ENCODE data around the gene DEDD2. TPM values are rescaled to one million over a fixed set of nuclear protein-coding genes. Genes with fewer than 3 reads are reported as not detected.

DEDD2 gene
- total and polyA plus RNA-seq, 10 of the 15 experiments (the other 5 are each of a cell fraction or from before 2014, with no cell fraction given), result 2.5 to 24.7 (median 17.6) TPM

- no TSS peak for BruUV-seq (replicated peaks)
- no peak overlapping the region for H3K4me3 ChIP-seq
- FAIRE-seq (no peak), ATAC-seq (no peak), DNase-seq (ENCODE audit: low read depth, low spot score) (no peak)
- WGBS (ENCODE audit: insufficient coverage, insufficient replicate concordance, low lambda C conversion rate, missing lambda C conversion rate), result 15% methylated on average over 5 of the region's 9 CpGs
- intact Hi-C loops (cut with micrococcal nuclease; ENCODE audit: unreplicated experiment), result no loop called here
- no peak overlapping the region for H3K9ac ChIP-seq (ENCODE audit: control insufficient read depth, insufficient read depth, low read length)
- peaks cover 9% of the 10 kb centered on the region for H3K4me1 ChIP-seq (ENCODE audit: control insufficient read depth, insufficient read depth, low read length)
- TF ChIP-seq NFIC (IDR thresholded peaks at IDR 0.05; ENCODE audit: low read depth, low read length) (no peak), EED (IDR thresholded peaks at IDR 0.05; ENCODE audit: low read depth) (no peak)
- RAD21 ChIA-PET (ENCODE audit: unreplicated experiment), result no interaction called here
- no peak overlapping the region for H2AFZ ChIP-seq (ENCODE audit: control insufficient read depth, low read depth, low read length)
- H4K20me1 ChIP-seq (ENCODE audit: control insufficient read depth, insufficient read depth), result no peaks in the 10 kb centered on the region; the same call in 1 of the 2 replicates
- no peaks in the 10 kb centered on the region for H3K9me3 ChIP-seq (replicated peaks; ENCODE audit: control insufficient read depth, insufficient read depth, low read length)
- H3K79me2 ChIP-seq (ENCODE audit: control insufficient read depth, insufficient read depth, low read length), result no peaks in the 10 kb centered on the region
- H3K4me2 ChIP-seq (ENCODE audit: control insufficient read depth, insufficient read depth), result no peak overlapping the region
- POLR2A ChIA-PET, result no interaction called here
- SMC1A ChIA-PET (ENCODE audit: uncharacterized antibody, unreplicated experiment), result no interaction called here
- no peak overlapping the region for H3K27ac ChIP-seq (ENCODE audit: control insufficient read depth, insufficient read depth)
- in situ Hi-C loops (cut with MboI), result no loop called here
- CTCF ChIA-PET, result no interaction called here
- peaks cover 0 to 2% of the 10 kb centered on the region in 2 experiments; a peak in 3 of 4 replicates for H3K27me3 ChIP-seq (replicated peaks in 1 of 2; ENCODE audit: control insufficient read depth in 2 of 2, insufficient read depth in 2 of 2, low read length in 1 of 2)
- no peaks in the 10 kb centered on the region for H3K36me3 ChIP-seq (ENCODE audit: control insufficient read depth in 2 of 2, insufficient read depth in 2 of 2, low read length in 1 of 2)
These were observed 66.5 kb downstream of the DEDD2 start for GRCh38 chr19:42150911-42151361.

- Histone ChIP-seq H3K27ac (ENCODE audit: control insufficient read depth, insufficient read depth) (no peak overlapping the region), H3K9me3 (replicated peaks; ENCODE audit: control insufficient read depth, insufficient read depth, low read length) (no peaks in the 10 kb centered on the region), H3K79me2 (ENCODE audit: control insufficient read depth, insufficient read depth, low read length) (no peaks in the 10 kb centered on the region), H3K4me2 (ENCODE audit: control insufficient read depth, insufficient read depth) (no peak overlapping the region), H3K27me3 (replicated peaks in 1 of 2; ENCODE audit: control insufficient read depth in 2 of 2, insufficient read depth in 2 of 2, low read length in 1 of 2) (peaks cover 0 to 2% of the 10 kb centered on the region in 2 experiments; a peak in 3 of 4 replicates), H3K4me1 (ENCODE audit: control insufficient read depth, insufficient read depth, low read length) (peaks cover 9% of the 10 kb centered on the region), H4K20me1 (ENCODE audit: control insufficient read depth, insufficient read depth) (no peaks in the 10 kb centered on the region; the same call in 1 of the 2 replicates), H3K9ac (ENCODE audit: control insufficient read depth, insufficient read depth, low read length) (no peak overlapping the region), H3K36me3 (ENCODE audit: control insufficient read depth in 2 of 2, insufficient read depth in 2 of 2, low read length in 1 of 2) (no peaks in the 10 kb centered on the region), H2AFZ (ENCODE audit: control insufficient read depth, low read depth, low read length) (no peak overlapping the region), H3K4me3 (no peak overlapping the region)
- WGBS (ENCODE audit: insufficient coverage, insufficient replicate concordance, low lambda C conversion rate, missing lambda C conversion rate), result 12% methylated on average over 12 of the region's 17 CpGs
- ATAC-seq, result no peak
- in situ Hi-C loops (cut with MboI) (no loop called here), intact Hi-C loops (cut with micrococcal nuclease; ENCODE audit: unreplicated experiment) (no loop called here)
- BruUV-seq (replicated peaks), result no TSS peak
- CTCF ChIA-PET, result no interaction called here
- no peak for FAIRE-seq
- SMC1A ChIA-PET (ENCODE audit: uncharacterized antibody, unreplicated experiment), result no interaction called here
- POLR2A ChIA-PET, result no interaction called here
- RAD21 ChIA-PET (ENCODE audit: unreplicated experiment), result no interaction called here
- no peak for DNase-seq (ENCODE audit: low read depth, low spot score)
- no peak for TF ChIP-seq NR2C1 (IDR thresholded peaks at IDR 0.05)
- TF ChIP-seq GABPA (IDR thresholded peaks at IDR 0.05; ENCODE audit: low read depth), result no peak
- no peak for TF ChIP-seq HDGF (IDR thresholded peaks at IDR 0.05)
- TF ChIP-seq NKRF (conservative IDR thresholded peaks at IDR 0.05), result no peak
- no peak for TF ChIP-seq ETV6 (conservative IDR thresholded peaks at IDR 0.05 in 1 of 2, IDR thresholded peaks at IDR 0.05 in 1 of 2; ENCODE audit: borderline replicate concordance in 1 of 2, low read depth in 1 of 2)
- no peak for TF ChIP-seq NFYB (IDR thresholded peaks at IDR 0.05; ENCODE audit: insufficient read depth, low read depth, low read length)
- no peak for TF ChIP-seq BRCA1 (IDR thresholded peaks at IDR 0.05; ENCODE audit: low read depth, low read length)
- TF ChIP-seq REST (IDR thresholded peaks at IDR 0.05; ENCODE audit: low read depth, low read length), result no peak
These were observed 67.1 kb downstream of the DEDD2 start for GRCh38 chr19:42150364-42150763.

All from GM12878 (cell line).